ENCODE data around the gene ZCCHC10. TPM values are rescaled to one million over a fixed set of nuclear protein-coding genes. Genes with fewer than 3 reads are reported as not detected.
"Not testable (repeated sequence)": the region's sequence is repeated elsewhere in the genome, so short reads cannot be mapped to it uniquely, and the experiment has no call there.

Gene ZCCHC10
- total and polyA plus RNA-seq, 2 of the 4 experiments (the other 2 are of a cell fraction): 4.1 to 20.4 TPM

DNA sequence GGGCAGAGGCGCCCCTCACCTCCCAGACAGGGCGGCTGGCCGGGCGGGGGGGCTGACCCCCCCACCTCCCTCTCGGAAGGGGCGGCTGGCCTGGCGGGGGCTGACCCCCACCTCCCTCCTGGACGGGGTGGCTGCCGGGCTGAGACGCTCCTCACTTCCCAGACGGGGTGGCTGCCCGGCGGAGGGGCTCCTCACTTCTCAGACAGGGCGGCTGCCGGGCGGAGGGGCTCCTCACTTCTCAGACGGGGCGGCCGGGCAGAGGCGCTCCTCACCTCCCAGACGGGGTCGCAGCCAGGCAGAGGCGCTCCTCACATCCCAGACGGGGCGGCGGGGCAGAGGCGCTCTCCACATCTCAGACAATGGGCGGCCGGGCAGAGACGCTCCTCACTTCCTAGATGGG lies 43.4 kb downstream of the ZCCHC10 start:
- BruUV-seq (replicated peaks); H2AK5ac ChIP-seq (ENCODE audit: low read depth, low read length); H3K4me3 ChIP-seq (ENCODE audit: insufficient read depth, low read depth, low read length); DNase-seq; H2AK9ac ChIP-seq (replicated peaks; ENCODE audit: low read depth, low read length, poor library complexity); H2BK120ac ChIP-seq (ENCODE audit: low read depth, low read length); H3K9me3 ChIP-seq (ENCODE audit: control insufficient read depth, insufficient read depth, low read length); H2BK15ac ChIP-seq (ENCODE audit: low read depth, low read length); CTCF ChIA-PET; H3K36me3 ChIP-seq (ENCODE audit: control insufficient read depth, insufficient read depth, low read length); H3K27ac ChIP-seq (ENCODE audit: insufficient read depth, low read length); intact Hi-C loops (cut with micrococcal nuclease); H3K23ac ChIP-seq (ENCODE audit: low read depth, low read length); H2AFZ ChIP-seq (replicated peaks; ENCODE audit: low read length, poor library complexity); H4K20me1 ChIP-seq (ENCODE audit: insufficient read depth, low read length); H3K9me1 ChIP-seq (ENCODE audit: insufficient read depth, low read length); H2BK5ac ChIP-seq (ENCODE audit: low read depth, low read length, poor library complexity, severe bottlenecking); dilution Hi-C loops (cut with HindIII; ENCODE audit: low sequenced_read_pairs, unreplicated experiment); H3K14ac ChIP-seq (replicated peaks; ENCODE audit: low read depth, low read length); H4K5ac ChIP-seq (ENCODE audit: low read depth, low read length); H4K8ac ChIP-seq (ENCODE audit: low read depth in 2 of 2, low read length in 2 of 2); H3K56ac ChIP-seq (ENCODE audit: extremely low read depth, insufficient read depth, low read length); H3K27me3 ChIP-seq (ENCODE audit: control insufficient read depth, insufficient read depth, low read length); H3K18ac ChIP-seq (ENCODE audit: low read depth, low read length); H2BK20ac ChIP-seq (ENCODE audit: low read depth, low read length); H3K9ac ChIP-seq (ENCODE audit: low read depth, low read length); H3K4ac ChIP-seq (ENCODE audit: low read depth, low read length); H3K4me2 ChIP-seq (ENCODE audit: low read depth, low read length); H4K91ac ChIP-seq (ENCODE audit: insufficient read depth, low read depth, low read length); POLR2A ChIA-PET (ENCODE audit: unreplicated experiment); in situ Hi-C loops (cut with MboI; ENCODE audit: low sequenced_read_pairs); H3K4me1 ChIP-seq (ENCODE audit: control insufficient read depth, insufficient read depth, low read length); H3K79me1 ChIP-seq (ENCODE audit: low read depth in 1 of 2, low read length in 2 of 2); ATAC-seq (ENCODE audit: low read depth): not testable (repeated sequence)
- no CpG with 5 or more reads among the region's 30 CpGs for WGBS, 2 experiments (ENCODE audit: extremely low coverage in 2 of 2, insufficient read length in 1 of 2)
